GM12878 (cell line): ENCODE data around the gene KCNIP3. TPM values are rescaled to one million over a fixed set of nuclear protein-coding genes. Genes with fewer than 3 reads are reported as not detected.

Source experiments
- ATAC-seq: fragments of 200-7000 bp; cut with Tn5 transposase; 3 replicates; pipeline ENCODE4 v1.9.1; 2020; ENCODE audit warnings: mild to moderate bottlenecking, moderate library complexity
- BruUV-seq: library from RNA; stranded (reverse); fragments of 400-500 nt; replicated peaks from 2 replicates; lab custom pipeline; 2021; lab: Mats Ljungman, UMichigan
- CTCF ChIA-PET: fragments of 300-600 bp; sonication (Branson Sonifier 250); formaldehyde crosslinking; extraction: SDS; loops from one replicate; lab custom pipeline; 2021; ENCODE audit warnings: inconsistent platforms; lab: Yijun Ruan, JAX
- POLR2A ChIA-PET: fragments of 350-600 bp; formaldehyde crosslinking; extraction: SDS; loops from one replicate; lab custom pipeline; 2021; ENCODE audit warnings: inconsistent platforms; lab: Charles Lee
- RAD21 ChIA-PET: fragments of 300-600 bp; sonication (Branson Sonifier 250); formaldehyde crosslinking; loops from one replicate; lab custom pipeline; 2023; ENCODE audit warnings: antibody characterized with exemption; ENCODE audit not compliant: unreplicated experiment; lab: Charles Lee
- SMC1A ChIA-PET: fragments of 300-600 bp; sonication (Branson Sonifier 250); formaldehyde crosslinking; loops from one replicate; lab custom pipeline; 2023; ENCODE audit not compliant: unreplicated experiment, uncharacterized antibody; lab: Charles Lee
- DNase-seq: peaks from one replicate; pipeline ENCODE4 v3.0.0-alpha.2; 2011; ENCODE audit warnings: low read depth, low spot score
- FAIRE-seq: peaks from 3 replicates; lab custom pipeline; 2011; peaks lifted over from hg19 to GRCh38; lab: Jason Lieb, UNC
- H2AFZ ChIP-seq: 2 replicates; pipeline ENCODE4 v1.6.0; 2011; ENCODE audit warnings: low read depth, low read length, control low read depth; ENCODE audit not compliant: control insufficient read depth
- H3K27ac ChIP-seq: 2 replicates; pipeline ENCODE4 v1.5.1; 2011; ENCODE audit warnings: control low read depth; ENCODE audit not compliant: control insufficient read depth, insufficient read depth
- H3K27me3 ChIP-seq, 2 experiments: replicated peaks in 1 of 2; 2 replicates each; pipeline versions ENCODE4 v1.6.0 to v1.6.1; 2011; ENCODE audit warnings: low read length in 1 of 2; ENCODE audit not compliant: control insufficient read depth in 2 of 2, insufficient read depth in 2 of 2
- H3K36me3 ChIP-seq, 2 experiments: 2 replicates each; pipeline ENCODE4 v1.5.1; 2011; ENCODE audit warnings: low read length in 1 of 2; ENCODE audit not compliant: control insufficient read depth in 2 of 2, insufficient read depth in 2 of 2
- H3K4me1 ChIP-seq: 2 replicates; pipeline ENCODE4 v1.6.1; 2011; ENCODE audit warnings: mild to moderate bottlenecking, low read length, moderate library complexity, mixed read lengths; ENCODE audit not compliant: control insufficient read depth, insufficient read depth
- H3K4me2 ChIP-seq: 2 replicates; pipeline ENCODE4 v1.6.0; 2011; ENCODE audit warnings: control low read depth; ENCODE audit not compliant: control insufficient read depth, insufficient read depth
- H3K4me3 ChIP-seq: fragments of 200-600 bp; sonication (generic); 2 replicates; pipeline ENCODE4 v1.5.1; 2016
- H3K79me2 ChIP-seq: 2 replicates; pipeline ENCODE4 v1.6.0; 2011; ENCODE audit warnings: low read length; ENCODE audit not compliant: control insufficient read depth, insufficient read depth
- H3K9ac ChIP-seq: 2 replicates; pipeline ENCODE4 v1.8.0; 2011; ENCODE audit warnings: low read length, control low read depth, mixed read lengths; ENCODE audit not compliant: control insufficient read depth, insufficient read depth
- H3K9me3 ChIP-seq: replicated peaks from 3 replicates; pipeline ENCODE4 v1.5.1; 2011; ENCODE audit warnings: mild to moderate bottlenecking, low read length; ENCODE audit not compliant: control insufficient read depth, insufficient read depth
- H4K20me1 ChIP-seq: 2 replicates; pipeline ENCODE4 v1.6.0; 2011; ENCODE audit not compliant: control insufficient read depth, insufficient read depth
- CHD2 ChIP-seq: IDR thresholded peaks from 2 replicates; pipeline ENCODE4 v1.6.1; 2011; ENCODE audit warnings: low read depth, low read length, improper control_type of control experiment, borderline replicate concordance
- CREB1 ChIP-seq: IDR thresholded peaks from 2 replicates; pipeline ENCODE4 v1.6.1; 2012; ENCODE audit warnings: low read depth, mild to moderate bottlenecking, inconsistent platforms
- E2F8 ChIP-seq: fragments of 450-650 bp; IDR thresholded peaks from 2 replicates; pipeline ENCODE4 v1.6.1; 2018; ENCODE audit warnings: mild to moderate bottlenecking, low read depth, moderate library complexity; ENCODE audit not compliant: partially characterized antibody
- EED ChIP-seq: sonication (generic); IDR thresholded peaks from 2 replicates; pipeline ENCODE4 v1.6.1; 2016; ENCODE audit warnings: antibody characterized with exemption, low read depth
- ESRRA ChIP-seq: IDR thresholded peaks from 2 replicates; pipeline ENCODE4 v1.6.1; 2012; ENCODE audit warnings: mild to moderate bottlenecking, low read length, improper control_type of control experiment
- FOS ChIP-seq: IDR thresholded peaks from 3 replicates; pipeline ENCODE4 v1.6.1; 2011; ENCODE audit warnings: borderline replicate concordance; ENCODE audit not compliant: insufficient read length; ENCODE audit errors: extremely low read depth
- HDAC6 ChIP-seq: fragments of 200-600 bp; sonication (generic); IDR thresholded peaks from one replicate; pipeline ENCODE4 v1.8.0; 2017; ENCODE audit warnings: antibody characterized with exemption; ENCODE audit not compliant: unreplicated experiment
- PBX3 ChIP-seq: IDR thresholded peaks from 2 replicates; pipeline ENCODE4 v1.6.1; 2011; ENCODE audit warnings: mild to moderate bottlenecking, low read depth, low read length, moderate library complexity; ENCODE audit not compliant: insufficient replicate concordance
- POLR2A ChIP-seq: IDR thresholded peaks from 2 replicates; pipeline ENCODE4 v1.6.1; 2011; ENCODE audit warnings: low read depth, mild to moderate bottlenecking, low read length
- SUZ12 ChIP-seq: fragments of 200-600 bp; sonication (generic); IDR thresholded peaks from one replicate; pipeline ENCODE4 v1.6.1; 2018; ENCODE audit warnings: antibody characterized with exemption, mild to moderate bottlenecking; ENCODE audit not compliant: unreplicated experiment
- TCF3 ChIP-seq: IDR thresholded peaks from 2 replicates; pipeline ENCODE4 v1.6.1; 2012; ENCODE audit warnings: low read depth, mild to moderate bottlenecking, low read length, borderline replicate concordance; ENCODE audit not compliant: insufficient read depth
- ZBTB11 ChIP-seq: fragments of 450-650 bp; formaldehyde crosslinking; IDR thresholded peaks from 2 replicates; pipeline ENCODE4 v1.5.0; 2022; ENCODE audit warnings: mild to moderate bottlenecking, missing genetic modification characterization
- ZNF24 ChIP-seq: fragments of 450-650 bp; IDR thresholded peaks from 2 replicates; pipeline ENCODE4 v1.6.1; 2017; ENCODE audit warnings: antibody characterized with exemption, mild to moderate bottlenecking
- WGBS: methylation state at CpG from one replicate; pipeline ENCODE4 v1.1.6; 2016; ENCODE audit warnings: low lambda C conversion rate; ENCODE audit not compliant: insufficient replicate concordance, insufficient coverage; ENCODE audit errors: missing lambda C conversion rate; 5-methylcytosine and 5-hydroxymethylcytosine counted together
- in situ Hi-C: fragments of 300-500 bp; cut with MboI; formaldehyde crosslinking; loops from 9 replicates; pipeline ENCODE4 v1.14.3; 2018; ENCODE audit warnings: mixed read lengths
- intact Hi-C: fragments of 100-400 bp; cut with micrococcal nuclease; formaldehyde crosslinking; loops from one replicate; pipeline ENCODE4 v1.14.2; 2022; ENCODE audit not compliant: unreplicated experiment
- polyA plus RNA-seq, 11 experiments: library from polyadenylated mRNA; depleted of rRNA in 4 of 11; unstranded in 6 of 11; stranded (reverse) in 5 of 11; fragments of >200 nt; fragmentation: Nextera tagmentation in 4 of 11; fragmentation: Illumina TruSeq in 1 of 11; extraction: Ambion mirVana in 4 of 11; extraction: Trizol in 1 of 11; gene quantifications; 1 replicate in 1 of 11; 2 replicates in 10 of 11; pipeline versions ENCODE4 v1.2.1 to v1.2.3, GENCODE V29; 2011 to 2016; ENCODE audit warnings: inconsistent platforms in 2 of 11, missing spikeins in 2 of 11, low read depth in 1 of 11
- total RNA-seq, 4 experiments: library from RNA; depleted of rRNA in 3 of 4; stranded (reverse); fragments of >200 nt in 3 of 4; fragmentation: Illumina TruSeq in 1 of 4; extraction: Trizol in 1 of 4; gene quantifications; 2 replicates each; pipeline versions ENCODE4 v1.2.1 to v1.2.3, GENCODE V29; 2013 to 2021

The KCNIP3 gene
- total and polyA plus RNA-seq, 10 of the 15 experiments (the other 5 are each of a cell fraction or from before 2014, with no cell fraction given): not detected

- H3K4me3 ChIP-seq: no peak overlapping the region
- no peak overlapping the region for H2AFZ ChIP-seq
- in situ Hi-C loops: no loop called here
- SMC1A ChIA-PET: interaction anchor here (1.0 kb wide), 1 partner anchor 12 kb away, joined by 3 read pairs; no protein-coding TSS in a partner anchor
- H3K4me2 ChIP-seq: no peak overlapping the region
- POLR2A ChIA-PET: no interaction called here
- no peaks in the 10 kb centered on the region for H3K79me2 ChIP-seq
- intact Hi-C loops: no loop called here
- FAIRE-seq (no peak), ATAC-seq (no peak), DNase-seq (no peak)
- H3K27me3 ChIP-seq: no peaks in the 10 kb centered on the region; a peak in 2 of 4 replicates
- RAD21 ChIA-PET: no interaction called here
- no peaks in the 10 kb centered on the region for H3K9me3 ChIP-seq
- H4K20me1 ChIP-seq: no peaks in the 10 kb centered on the region
- TF ChIP-seq TCF3 (no peak), POLR2A (no peak), E2F8 (no peak), FOS (no peak), ZNF24 (no peak), EED (no peak), CHD2 (no peak), CREB1 (no peak), SUZ12 (no peak), ESRRA (no peak), PBX3 (no peak), ZBTB11 (CRISPR knock-in tag) (no peak), HDAC6 (no peak)
- no peak overlapping the region for H3K27ac ChIP-seq
- CTCF ChIA-PET: interaction anchor here (1.1 kb wide), 1 partner anchor 30 kb away, joined by 4 read pairs; no protein-coding TSS in a partner anchor
- WGBS: 33% methylated on average over 3 of the region's 3 CpGs
- BruUV-seq: no TSS peak
- H3K9ac ChIP-seq: no peak overlapping the region
- H3K36me3 ChIP-seq: no peaks in the 10 kb centered on the region
- no peaks in the 10 kb centered on the region for H3K4me1 ChIP-seq
These were observed 61.9 kb downstream of the KCNIP3 start for GRCh38 chr2:95359031-95359430.
